GM19395 (cell line): Measurements from ENCODE around the gene FARS2.

ENCODE experiments used
- ATAC-seq: cut with Tn5 transposase; IDR thresholded peaks from one replicate; pipeline ENCODE4 v1.9.1; 2021; ENCODE audit warnings: mild to moderate bottlenecking, moderate library complexity; ENCODE audit not compliant: unreplicated experiment

FARS2 gene

GRCh38 chr6:5285081-5285480 lies 23.8 kb downstream of the FARS2 start:
- ATAC-seq, result no peak

DNA sequence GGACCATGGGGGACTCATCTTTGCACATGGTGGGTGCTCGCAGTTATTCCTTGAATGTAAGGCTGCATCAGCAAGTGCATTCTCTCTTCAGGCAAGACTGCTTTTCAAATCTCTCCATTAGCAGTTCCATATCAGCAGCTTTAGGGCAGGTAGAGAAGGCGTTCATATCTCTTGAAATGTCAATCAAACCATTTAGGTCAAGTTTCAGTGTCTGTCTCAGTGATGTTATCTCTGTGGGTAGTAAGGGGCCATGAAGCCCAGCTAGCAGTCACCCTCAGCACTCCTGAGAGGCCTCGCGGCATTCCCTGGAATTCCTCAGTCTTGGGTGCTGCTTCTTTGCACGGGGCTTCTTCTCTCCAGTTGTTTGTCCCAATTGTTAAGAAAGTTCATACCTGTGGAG lies 24.2 kb downstream of the FARS2 start:
- ATAC-seq, result no peak

DNA sequence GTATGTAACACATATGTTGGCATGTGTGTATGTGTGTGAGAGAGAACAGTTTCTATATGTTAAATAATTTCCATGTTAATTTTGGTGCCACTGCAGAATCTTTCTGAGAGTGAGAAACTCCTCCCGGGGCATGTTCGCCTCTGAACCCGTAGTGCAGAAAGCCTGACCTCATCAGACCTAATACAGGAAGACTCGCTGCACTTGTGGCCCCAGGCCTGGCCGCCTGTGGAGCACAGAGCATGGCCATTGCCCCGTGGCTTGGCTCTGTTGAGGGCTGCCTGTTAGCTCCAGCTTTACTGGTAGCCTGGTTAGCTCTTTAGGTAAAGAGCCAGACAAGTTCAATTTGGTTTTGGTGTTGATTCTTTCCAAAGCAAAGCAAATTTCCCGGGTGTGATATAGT lies 25.5 kb downstream of the FARS2 start:
- ATAC-seq, result no peak

DNA sequence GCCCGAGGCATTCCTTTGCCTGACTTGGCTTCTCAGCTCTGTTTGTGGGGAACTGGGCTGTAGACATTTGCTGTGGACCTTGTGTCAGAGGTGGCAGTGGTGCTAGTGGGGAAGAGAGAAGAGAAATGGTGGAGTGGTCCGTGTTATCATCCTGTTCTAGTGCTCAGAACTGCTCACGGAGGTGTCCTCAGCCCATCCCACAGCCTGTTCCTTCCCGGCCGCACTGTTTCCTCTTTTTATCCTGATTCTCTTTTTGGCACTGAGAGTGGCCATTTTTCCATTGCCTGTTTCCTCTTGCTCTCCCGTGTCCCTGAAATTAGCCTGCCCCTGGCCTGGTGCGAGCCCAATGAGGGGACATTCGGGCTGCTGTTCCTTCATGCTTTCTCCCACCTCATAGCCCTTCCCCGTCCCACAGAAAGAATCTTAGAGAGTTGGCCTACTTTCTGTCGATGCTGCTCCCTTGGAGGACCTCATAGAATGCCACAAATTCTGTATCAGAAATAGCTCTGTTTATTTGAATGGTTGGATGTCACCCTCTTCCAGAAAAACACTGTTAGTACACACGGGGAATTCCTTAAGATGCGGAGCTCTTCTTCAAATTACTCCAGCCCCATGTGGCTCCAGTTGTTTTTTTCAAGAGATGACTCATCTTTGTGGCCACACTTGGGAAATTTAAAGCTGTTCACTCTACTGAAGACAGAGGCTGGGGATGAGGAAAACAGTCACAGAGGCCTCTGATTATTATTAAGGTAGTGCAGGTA lies 26.1 kb downstream of the FARS2 start:
- no peak for ATAC-seq

- ATAC-seq, result no peak
Measured at GRCh38 chr6:5287966-5288297, 26.6 kb downstream of the FARS2 start.

GRCh38 chr6:5290097-5290496 lies 28.8 kb downstream of the FARS2 start:
- ATAC-seq, result no peak

- ATAC-seq, result no peak
Measured at GRCh38 chr6:5290500-5290899, 29.2 kb downstream of the FARS2 start.

- ATAC-seq, result no peak
Measured at GRCh38 chr6:5292154-5292553, 30.8 kb downstream of the FARS2 start.

DNA sequence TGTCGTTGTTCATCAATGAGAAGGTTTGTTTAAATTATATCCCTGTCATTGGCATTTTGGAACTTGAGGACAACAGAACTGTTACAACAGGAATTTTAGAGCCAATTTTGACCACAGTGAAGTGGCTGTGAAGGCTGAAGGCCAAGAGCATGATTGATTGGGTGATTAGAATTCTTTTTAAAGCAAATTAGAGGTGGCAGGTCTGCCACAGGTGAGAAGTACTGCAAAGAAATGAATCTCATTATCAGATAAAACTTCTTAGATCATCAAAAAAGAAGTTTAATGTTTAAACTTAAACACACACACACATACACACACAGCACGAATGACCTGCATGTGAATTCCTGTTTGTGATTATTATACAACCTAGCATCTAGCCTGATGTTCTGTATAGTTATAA lies 32.4 kb downstream of the FARS2 start:
- no peak for ATAC-seq

DNA sequence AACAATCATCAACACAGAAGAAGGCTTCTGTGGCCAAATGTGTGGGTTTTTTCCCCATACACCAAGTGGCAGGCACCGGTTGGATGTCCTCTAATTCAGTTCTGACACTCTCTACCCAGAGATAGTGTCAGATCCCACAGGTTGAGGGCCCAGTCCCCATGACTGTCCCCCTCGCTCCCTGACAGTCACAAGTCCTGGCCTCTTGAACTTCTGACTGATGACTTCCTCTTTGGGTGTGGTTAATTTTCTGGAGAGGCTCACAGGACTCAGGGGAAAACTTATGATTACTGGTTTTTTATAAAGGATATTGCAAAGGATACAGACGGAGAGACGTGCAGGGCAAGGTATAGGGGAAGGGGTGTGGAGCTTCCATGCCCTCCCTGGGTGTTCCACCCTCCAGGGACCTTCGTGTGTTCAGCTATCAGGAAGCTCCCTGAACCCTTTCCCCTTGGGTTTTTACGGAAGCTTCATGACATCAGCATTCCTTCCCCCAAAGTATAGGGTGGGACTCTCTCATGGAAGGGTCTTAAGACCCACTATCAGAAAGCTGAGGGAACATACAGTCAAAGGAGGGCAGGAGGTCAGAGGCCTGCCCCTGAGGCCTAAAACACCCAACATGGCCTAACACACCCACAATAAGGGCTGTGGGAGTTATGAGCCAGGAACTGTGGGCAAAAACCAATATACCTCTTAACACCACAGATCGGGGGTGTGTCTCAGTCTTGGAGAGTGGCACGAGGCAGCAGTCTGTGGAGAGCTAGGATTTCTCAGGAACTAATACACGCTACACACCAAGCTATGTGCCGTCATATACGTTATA lies 33.3 kb downstream of the FARS2 start:
- ATAC-seq, result no peak

DNA sequence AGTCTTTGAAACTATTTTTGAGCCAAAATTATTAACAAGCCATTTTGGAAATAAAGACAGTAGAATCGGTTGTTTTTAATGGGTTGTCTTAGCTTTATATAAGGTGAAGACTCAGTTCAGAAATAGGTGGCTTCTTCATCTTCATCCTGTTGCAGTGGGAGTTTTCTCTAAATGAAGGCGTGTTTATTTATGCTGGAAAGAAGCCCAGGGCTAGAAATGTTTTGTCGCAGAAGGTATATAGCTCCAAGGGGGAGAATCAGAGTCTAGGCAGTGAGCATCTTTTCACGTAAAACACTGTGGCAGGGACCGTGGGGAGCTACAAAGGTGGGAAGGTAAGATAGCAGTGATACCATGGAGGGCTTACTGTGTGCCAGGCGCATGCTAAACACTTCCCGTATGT lies 34.3 kb downstream of the FARS2 start:
- no peak for ATAC-seq

GRCh38 chr6:5300206-5300764 lies 39.0 kb downstream of the FARS2 start:
- no peak for ATAC-seq

DNA sequence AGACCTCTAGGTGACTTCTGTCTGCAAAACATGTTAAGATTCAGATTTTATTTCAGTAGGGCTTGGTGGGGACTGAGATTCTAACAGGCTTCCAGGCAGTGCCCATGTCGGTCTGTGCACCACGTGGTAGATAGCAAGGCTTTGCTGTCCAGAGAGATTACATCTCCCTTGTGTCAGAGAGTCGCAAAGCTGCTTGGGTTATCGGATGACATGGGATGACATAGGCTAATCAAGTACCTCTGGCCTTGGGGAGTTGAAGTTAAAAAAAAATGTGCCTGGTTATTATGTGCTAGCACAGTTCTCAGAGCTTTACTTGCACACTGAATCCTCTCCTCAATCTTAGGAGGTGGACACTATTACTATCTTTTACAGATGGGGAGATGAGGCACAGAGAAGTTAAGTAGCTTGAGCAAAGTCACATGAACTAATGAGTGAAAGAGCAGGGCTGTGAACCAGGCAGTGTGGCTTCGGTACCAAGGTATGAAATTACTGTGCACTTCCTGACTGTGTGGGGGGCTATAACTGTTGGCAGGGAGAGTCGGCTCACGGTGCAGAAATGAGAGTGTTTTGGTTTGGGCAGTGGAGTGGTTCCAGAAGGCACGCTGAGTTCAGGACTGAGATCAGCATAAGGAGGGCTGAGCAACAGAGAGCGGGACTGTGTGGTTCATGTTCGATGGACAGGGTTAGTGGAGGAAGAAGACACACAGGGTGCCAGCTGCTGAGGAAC lies 41.1 kb downstream of the FARS2 start:
- ATAC-seq, result peak; percentile 90

- peak; percentile 80 for ATAC-seq
Measured at GRCh38 chr6:5302995-5303622, 41.8 kb downstream of the FARS2 start.

DNA sequence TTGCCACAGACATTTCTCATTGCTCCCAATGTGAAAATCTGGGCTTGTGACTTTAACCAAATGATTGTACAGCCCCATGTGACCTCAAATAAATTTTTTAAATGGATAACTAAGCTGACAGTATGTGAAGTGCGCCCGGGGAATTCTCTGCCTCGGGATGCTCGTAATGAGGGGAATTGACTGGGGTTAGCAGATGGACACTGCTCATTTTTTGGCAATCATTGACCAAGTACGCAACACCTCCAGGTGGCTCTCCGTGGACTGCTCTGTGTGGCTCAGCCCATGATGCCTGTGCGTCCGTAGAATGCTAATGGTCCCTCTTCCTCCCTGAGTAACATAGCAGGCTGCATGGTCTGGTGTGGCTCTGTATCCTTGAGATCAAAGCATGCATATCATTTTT lies 42.4 kb downstream of the FARS2 start:
- no peak for ATAC-seq

DNA sequence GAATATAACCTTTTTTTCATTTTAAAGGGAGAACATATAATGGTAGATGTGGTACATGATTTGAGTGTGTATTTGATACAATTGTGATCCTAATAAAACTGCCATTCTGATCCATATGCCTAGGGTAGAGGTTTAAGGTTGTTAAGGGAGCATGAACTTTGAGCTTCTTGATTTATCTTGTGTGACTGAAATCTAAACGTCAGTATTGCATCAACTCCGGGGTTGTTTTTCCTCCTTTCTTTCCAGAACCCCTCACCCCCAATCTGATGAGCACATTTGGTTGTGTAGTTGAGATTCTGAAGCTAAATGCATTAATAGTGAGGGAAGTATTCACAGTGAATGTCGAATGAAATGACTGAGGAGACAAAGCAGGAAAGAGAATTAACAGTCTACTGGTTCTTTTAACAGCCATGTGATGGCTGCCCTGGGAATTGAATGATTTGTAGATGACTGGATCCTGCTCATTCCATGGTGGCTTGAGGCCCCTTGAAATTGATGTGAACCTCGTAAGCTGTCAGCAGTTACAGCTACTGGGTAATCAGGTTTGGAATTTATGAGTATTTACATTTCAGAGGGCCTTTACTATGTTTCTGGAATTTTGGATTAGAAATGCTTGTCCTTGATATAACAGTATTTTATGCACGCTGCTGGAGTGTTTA lies 44.8 kb downstream of the FARS2 start:
- ATAC-seq, result no peak

- no peak for ATAC-seq
Measured at GRCh38 chr6:5307058-5307457, 45.7 kb downstream of the FARS2 start.

DNA sequence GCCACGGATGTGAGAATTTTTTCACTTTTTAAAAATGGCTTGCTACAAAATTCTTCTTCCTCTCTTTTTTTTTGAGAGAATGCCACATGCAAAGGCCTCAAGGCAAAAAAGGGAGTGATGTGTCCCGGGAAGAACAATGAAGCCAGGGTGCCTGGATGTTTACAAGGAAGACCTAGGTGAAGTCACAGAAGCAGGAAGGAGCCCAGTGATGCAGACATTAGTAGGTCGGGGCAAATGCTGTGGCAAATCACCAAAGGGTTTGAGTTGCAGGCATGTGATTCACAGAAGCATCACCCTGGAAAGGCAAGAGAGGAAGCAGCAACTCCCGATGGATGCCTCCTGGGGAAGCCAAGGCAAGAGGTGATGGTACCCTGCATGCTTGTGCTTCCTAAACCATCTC lies 46.8 kb downstream of the FARS2 start:
- no peak for ATAC-seq

DNA sequence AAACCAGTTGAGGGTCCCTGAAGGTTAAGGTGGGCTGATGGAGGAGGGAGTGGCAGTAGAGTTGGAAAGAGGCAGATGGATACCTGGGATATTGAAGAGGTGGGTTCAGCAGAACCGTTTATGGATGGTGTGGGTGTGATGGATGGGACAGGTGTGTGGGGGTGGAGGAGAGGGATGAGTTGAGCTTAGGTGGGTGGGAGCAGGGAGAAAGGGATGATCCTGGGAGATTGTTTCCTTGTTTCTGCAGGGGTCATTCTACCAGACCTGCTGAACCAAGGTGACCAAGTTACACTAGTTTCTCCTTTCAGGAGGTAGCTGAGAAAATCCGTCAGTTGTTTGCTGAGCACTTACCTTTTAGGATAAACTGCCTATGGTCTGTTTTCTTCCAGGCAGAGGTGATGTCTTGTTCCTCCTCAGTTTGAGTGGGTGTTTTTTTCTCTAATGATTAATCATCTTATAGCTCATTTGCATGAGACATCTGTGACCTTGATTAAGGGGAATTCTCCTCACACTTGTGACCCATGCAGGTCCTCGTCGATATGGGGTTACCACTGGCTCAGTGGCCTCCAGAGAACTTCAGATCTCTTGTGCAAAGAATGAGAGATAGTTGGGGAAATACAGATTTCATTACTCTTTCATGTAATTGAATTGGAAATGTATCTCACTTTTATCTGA lies 53.0 kb downstream of the FARS2 start:
- peak; percentile 76 for ATAC-seq

DNA sequence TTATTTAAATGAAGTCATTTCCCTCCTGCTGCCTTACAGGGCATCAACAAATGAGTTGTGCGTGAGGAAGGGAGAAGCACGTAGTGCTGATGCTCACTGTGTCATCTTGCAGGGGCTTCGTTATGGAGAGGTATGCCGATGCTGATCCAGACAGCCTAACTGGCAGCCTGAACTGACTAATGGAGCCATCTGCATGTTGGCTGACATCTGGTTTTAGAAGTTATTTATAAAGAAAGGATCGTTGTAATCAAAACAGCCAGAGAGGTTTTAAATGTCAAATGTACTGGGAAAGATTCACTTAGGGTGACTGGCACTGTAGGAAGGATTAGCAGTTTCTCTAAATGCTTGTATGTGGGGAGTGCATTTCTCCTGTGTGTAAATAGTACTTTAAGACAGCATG lies 54.6 kb downstream of the FARS2 start:
- no peak for ATAC-seq
